Neural cell (in vitro differentiated cells): Measurements from ENCODE around the gene C5AR1.

ENCODE experiments used
- CTCF ChIP-seq: fragments of 450-650 bp; IDR thresholded peaks from 2 replicates; pipeline ENCODE4 v1.5.1; 2014; ENCODE audit warnings: antibody characterized with exemption, mild to moderate bottlenecking, moderate library complexity; ENCODE audit not compliant: poor library complexity, severe bottlenecking
- EP300 ChIP-seq: fragments of 450-650 bp; conservative IDR thresholded peaks from 2 replicates; pipeline ENCODE4 v1.6.1; 2014; ENCODE audit warnings: antibody characterized with exemption, mild to moderate bottlenecking, moderate library complexity; ENCODE audit not compliant: poor library complexity, severe bottlenecking

- TF ChIP-seq EP300 = no peak
- no peak for TF ChIP-seq CTCF
Measured at GRCh38 chr19:47339196-47339880, 29.7 kb downstream of the C5AR1 start.
